Suprapubic skin (tissue), 4 donors: ENCODE results near the gene EXTL2. TPM values are rescaled to one million over a fixed set of nuclear protein-coding genes. Genes with fewer than 3 reads are reported as not detected.
"Not testable (repeated sequence)": the region's sequence is repeated elsewhere in the genome, so short reads cannot be mapped to it uniquely, and the experiment has no call there.

ENCODE experiments used
- DNase-seq, 2 donors: peaks; one replicate each; pipeline ENCODE4 v3.0.0-alpha.2; 2019; ENCODE audit warnings: low spot score in 2 of 2
- H3K27ac ChIP-seq: fragments of 200-600 bp; sonication (generic); one replicate; pipeline ENCODE4 v1.5.1; 2019
- H3K27me3 ChIP-seq: fragments of 200-600 bp; sonication (generic); one replicate; pipeline ENCODE4 v1.5.1; 2019
- H3K36me3 ChIP-seq: fragments of 200-600 bp; sonication (generic); one replicate; pipeline ENCODE4 v1.5.1; 2019
- H3K4me1 ChIP-seq: fragments of 200-600 bp; sonication (generic); one replicate; pipeline ENCODE4 v1.5.1; 2019
- H3K4me3 ChIP-seq: fragments of 200-600 bp; sonication (generic); one replicate; pipeline ENCODE4 v1.5.1; 2019; ENCODE audit warnings: mild to moderate bottlenecking
- H3K9me3 ChIP-seq: fragments of 200-600 bp; sonication (generic); one replicate; pipeline ENCODE4 v1.5.1; 2019
- EP300 ChIP-seq: sonication (generic); formaldehyde crosslinking; IDR thresholded peaks from one replicate; pipeline ENCODE4 v1.6.1; 2017; ENCODE audit warnings: antibody characterized with exemption
- POLR2A ChIP-seq, 2 donors: fragments of 450-650 bp; IDR thresholded peaks; one replicate each; pipeline ENCODE4 v1.6.1; 2017; ENCODE audit warnings: antibody characterized with exemption in 2 of 2, mild to moderate bottlenecking in 2 of 2, moderate library complexity in 2 of 2
- POLR2AphosphoS5 ChIP-seq, 3 donors: sonication (generic); formaldehyde crosslinking; IDR thresholded peaks; one replicate each; pipeline ENCODE4 v1.6.1; 2017; ENCODE audit warnings: antibody characterized with exemption in 3 of 3
- WGBS: methylation state at CpG from one replicate; pipeline ENCODE4 v1.1.5; 2018; 5-methylcytosine and 5-hydroxymethylcytosine counted together
- total RNA-seq, 4 donors: library from RNA; depleted of rRNA; stranded (reverse); fragments of >200 nt; gene quantifications; one replicate each; pipeline ENCODE4 v1.1.0, GENCODE V29; 2016
- TF ChIP-seq, protein P1 (sequence below), 2 donors: fragments of 200-600 bp in 1 of 2; fragments of 450-650 bp in 1 of 2; sonication (generic) in 1 of 2; IDR thresholded peaks; one replicate each; pipeline ENCODE4 v1.5.1; 2016 to 2019; ENCODE audit warnings: antibody characterized with exemption in 2 of 2, mild to moderate bottlenecking in 1 of 2, moderate library complexity in 1 of 2

Gene EXTL2
- total RNA-seq, 4 donors from 2014 or later: 3.8 to 5.9 (median 5.0) TPM

DNA sequence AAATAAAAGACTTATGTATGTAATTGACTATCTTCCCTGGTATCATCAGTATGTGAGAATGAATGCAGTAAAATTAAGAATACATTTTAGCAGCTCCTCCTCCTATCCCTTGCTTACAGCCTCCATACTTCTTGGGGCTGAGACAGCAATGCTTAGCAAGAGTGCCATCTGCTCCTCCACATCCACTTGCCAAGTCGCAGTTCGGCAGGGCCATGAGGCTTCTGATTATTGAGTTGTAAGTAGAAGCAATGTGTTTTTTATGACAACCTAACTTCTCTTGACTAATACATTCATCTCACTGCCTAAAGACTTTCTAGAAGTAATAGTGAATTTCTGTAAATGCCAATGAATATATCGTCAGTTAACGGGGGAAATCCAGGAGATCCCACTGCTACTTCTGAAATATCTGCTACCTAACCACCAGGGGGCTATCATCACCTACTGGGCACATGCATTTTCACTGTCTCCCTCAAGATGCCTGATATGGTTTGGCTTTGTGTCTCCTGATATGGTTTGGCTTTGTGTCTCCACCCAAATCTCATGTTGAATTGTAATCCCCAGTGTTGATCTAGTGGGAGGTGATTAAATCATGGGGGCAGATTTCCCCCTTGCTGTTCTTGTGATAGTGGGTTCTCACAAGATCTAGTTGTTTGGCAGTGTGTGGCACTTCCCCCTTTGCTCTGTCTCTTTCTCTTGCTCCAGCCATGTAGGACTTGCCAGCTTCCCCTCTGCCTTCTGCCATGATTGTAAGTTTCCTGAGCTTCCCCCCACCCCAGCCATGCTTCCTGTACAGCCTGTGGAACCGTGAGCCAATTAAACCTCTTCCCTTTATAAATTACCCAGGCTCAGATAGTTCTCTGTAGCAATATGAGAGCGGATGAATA lies 59.6 kb downstream of the EXTL2 start:
- Histone ChIP-seq H3K4me1 (no peaks in the 10 kb centered on the region), H3K4me3 (no peak overlapping the region), H3K27me3 (no peaks in the 10 kb centered on the region), H3K9me3 (no peaks in the 10 kb centered on the region), H3K27ac (no peak overlapping the region), H3K36me3 (no peaks in the 10 kb centered on the region)
- TF ChIP-seq POLR2AphosphoS5 (IDR thresholded peaks at IDR 0.05): no peak
- no peak for TF ChIP-seq EP300
- TF ChIP-seq, protein P1, sequence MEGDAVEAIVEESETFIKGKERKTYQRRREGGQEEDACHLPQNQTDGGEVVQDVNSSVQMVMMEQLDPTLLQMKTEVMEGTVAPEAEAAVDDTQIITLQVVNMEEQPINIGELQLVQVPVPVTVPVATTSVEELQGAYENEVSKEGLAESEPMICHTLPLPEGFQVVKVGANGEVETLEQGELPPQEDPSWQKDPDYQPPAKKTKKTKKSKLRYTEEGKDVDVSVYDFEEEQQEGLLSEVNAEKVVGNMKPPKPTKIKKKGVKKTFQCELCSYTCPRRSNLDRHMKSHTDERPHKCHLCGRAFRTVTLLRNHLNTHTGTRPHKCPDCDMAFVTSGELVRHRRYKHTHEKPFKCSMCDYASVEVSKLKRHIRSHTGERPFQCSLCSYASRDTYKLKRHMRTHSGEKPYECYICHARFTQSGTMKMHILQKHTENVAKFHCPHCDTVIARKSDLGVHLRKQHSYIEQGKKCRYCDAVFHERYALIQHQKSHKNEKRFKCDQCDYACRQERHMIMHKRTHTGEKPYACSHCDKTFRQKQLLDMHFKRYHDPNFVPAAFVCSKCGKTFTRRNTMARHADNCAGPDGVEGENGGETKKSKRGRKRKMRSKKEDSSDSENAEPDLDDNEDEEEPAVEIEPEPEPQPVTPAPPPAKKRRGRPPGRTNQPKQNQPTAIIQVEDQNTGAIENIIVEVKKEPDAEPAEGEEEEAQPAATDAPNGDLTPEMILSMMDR (IDR thresholded peaks at IDR 0.05): no peak
- TF ChIP-seq POLR2A (IDR thresholded peaks at IDR 0.05): no peak
- WGBS: 81% methylated on average over 6 of the region's 6 CpGs
- no peak for DNase-seq

- Histone ChIP-seq H3K9me3 (no peaks in the 10 kb centered on the region), H3K27me3 (no peaks in the 10 kb centered on the region)
These were observed 61.8 kb downstream of the EXTL2 start for GRCh38 chr1:100832694-100833428.

DNA sequence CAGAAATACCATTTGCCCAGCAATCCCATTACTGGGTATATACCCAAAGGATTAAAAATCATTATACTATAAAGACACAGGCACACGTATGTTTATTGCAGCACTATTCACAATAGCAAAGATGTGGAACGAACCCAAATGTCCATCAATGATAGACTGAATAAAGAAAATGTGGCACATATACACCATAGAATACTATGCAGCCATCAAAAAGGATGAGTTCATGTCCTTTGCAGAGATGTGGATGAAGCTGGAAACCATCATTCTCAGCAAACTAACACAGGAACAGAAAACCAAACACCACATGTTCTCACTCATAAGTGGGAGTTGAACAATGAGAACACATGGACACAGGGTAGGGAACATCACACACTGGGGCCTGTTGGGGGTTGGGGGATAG lies 69.0 kb downstream of the EXTL2 start:
- H3K4me1 ChIP-seq, H3K9me3 ChIP-seq, H3K27ac ChIP-seq, DNase-seq, H3K4me3 ChIP-seq, H3K27me3 ChIP-seq, H3K36me3 ChIP-seq: not testable (repeated sequence)
- 79% methylated on average over 2 of the region's 2 CpGs for WGBS

More at GRCh38 chr1:100832694-100833428, 61.8 kb downstream of the EXTL2 start:
- TF ChIP-seq, protein P1 (IDR thresholded peaks at IDR 0.05): no peak
- TF ChIP-seq EP300 (no peak), POLR2AphosphoS5 (IDR thresholded peaks at IDR 0.05) (no peak), POLR2A (IDR thresholded peaks at IDR 0.05) (no peak)
- 82% methylated on average over 6 of the region's 6 CpGs for WGBS
- no peak for DNase-seq
- Histone ChIP-seq H3K4me1 (no peaks in the 10 kb centered on the region), H3K36me3 (no peaks in the 10 kb centered on the region), H3K4me3 (no peak overlapping the region), H3K27ac (no peak overlapping the region)

Other genes starting within 250 kb of the EXTL2 start
- 1 to 10 TPM in 2 of 4 donors, under 1 TPM in 2; 0.34 to 2.5 (median 1.5) TPM for gene VCAM1, start 175.1 kb downstream of the EXTL2 start, total RNA-seq
- gene SLC30A7, start 1.2 kb upstream of the EXTL2 start, total RNA-seq: 10 to 100 TPM; 16.4 to 22.5 (median 19.5) TPM
- 10 to 100 TPM; 15.8 to 29.8 (median 24.3) TPM for gene DPH5, start 130.9 kb upstream of the EXTL2 start, total RNA-seq